Spleen (tissue), 7 donors: ENCODE data around the gene ADD3.

Experiments used
- CTCF ChIP-seq, 11 experiments: fragments of 200-600 bp in 7 of 11; fragments of 450-650 bp in 4 of 11; sonication (generic) in 4 of 11; IDR thresholded peaks in 8 of 11; conservative IDR thresholded peaks in 3 of 11; 1 replicate in 7 of 11; 2 replicates in 4 of 11; pipeline versions ENCODE4 v1.4.0 to v1.8.0; 2016 to 2021; ENCODE audit warnings: antibody characterized with exemption in 11 of 11, inconsistent platforms in 4 of 11, mild to moderate bottlenecking in 1 of 11
- POLR2A ChIP-seq, 3 donors: fragments of 450-650 bp; IDR thresholded peaks; one replicate each; pipeline ENCODE4 v1.5.1; 2017; ENCODE audit warnings: antibody characterized with exemption in 3 of 3, mild to moderate bottlenecking in 1 of 3
- donor health status: DM: no; HTN: no; CAD: no; lungs with moderate emphysema.
- donor health status: DM: no; HTN: no; CAD: no.
- donor health status: DM: no; HTN: no; CAD: no.

GRCh38 chr10:110005719-110006118, 2.1 kb upstream of the ADD3 start:
- no peak for TF ChIP-seq CTCF (IDR thresholded peaks at IDR 0.05 in 8 of 11, conservative IDR thresholded peaks at IDR 0.05 in 3 of 11)
- TF ChIP-seq POLR2A (IDR thresholded peaks at IDR 0.05): no peak
